AG04450 (cell line): Measurements from ENCODE around the gene ZDHHC17. TPM values are rescaled to one million over a fixed set of nuclear protein-coding genes. Genes with fewer than 3 reads are reported as not detected.

Source experiments
- CTCF ChIA-PET: fragments of 300-600, 350-600 bp; formaldehyde crosslinking; extraction: SDS; loops from one replicate; lab custom pipeline; 2022; ENCODE audit warnings: antibody characterized with exemption, inconsistent platforms; lab: Charles Lee
- POLR2A ChIA-PET: fragments of 350-600 bp; formaldehyde crosslinking; extraction: SDS; loops from one replicate; lab custom pipeline; 2021; ENCODE audit warnings: antibody characterized with exemption, inconsistent platforms; lab: Yijun Ruan, JAX
- DNase-seq: peaks from one replicate; pipeline ENCODE4 v3.0.0-alpha.2; 2011; ENCODE audit warnings: low read depth, low spot score
- H3K27ac ChIP-seq: one replicate; pipeline ENCODE4 v1.5.1; 2012; ENCODE audit warnings: low read depth, low read length, control low read depth
- H3K27me3 ChIP-seq: one replicate; pipeline ENCODE4 v1.6.0; 2012; ENCODE audit warnings: low read length; ENCODE audit not compliant: control insufficient read depth, insufficient read depth
- H3K4me3 ChIP-seq: 2 replicates; pipeline ENCODE4 v1.5.1; 2011; ENCODE audit warnings: mild to moderate bottlenecking, low read depth, low read length, control low read depth
- H3K9me3 ChIP-seq: 2 replicates; pipeline ENCODE4 v1.5.1; 2012; ENCODE audit warnings: low read length; ENCODE audit not compliant: control insufficient read depth, insufficient read depth
- CTCF ChIP-seq: IDR thresholded peaks from 2 replicates; pipeline ENCODE4 v1.5.1; 2011; ENCODE audit warnings: low read depth, low read length, control low read depth, inconsistent platforms
- polyA plus RNA-seq: library from polyadenylated mRNA; depleted of rRNA; stranded (reverse); fragments of >200 nt; gene quantifications from 2 replicates; pipeline ENCODE4 v1.2.3, GENCODE V29; 2011

The ZDHHC17 gene
- polyA plus RNA-seq, 1 experiment = 48.1 TPM

- H3K27ac ChIP-seq = no peak overlapping the region
- ChIA-PET POLR2A (interaction anchor here (0.5 kb wide), 1 partner anchor 111 kb away, joined by 3 read pairs; no protein-coding TSS in a partner anchor), CTCF (interaction anchor here (4.6 kb wide), 1 partner anchor 139 kb away, joined by 17 read pairs; no protein-coding TSS in a partner anchor)
- TF ChIP-seq CTCF = no peak
- no peak for DNase-seq
- no peaks in the 10 kb centered on the region for H3K27me3 ChIP-seq
- no peaks in the 10 kb centered on the region; the same call in 1 of the 2 replicates for H3K9me3 ChIP-seq
- no peak overlapping the region for H3K4me3 ChIP-seq
Observed at GRCh38 chr12:76872415-76872814, 108.5 kb downstream of the ZDHHC17 start.

- H3K27ac ChIP-seq = no peak overlapping the region
- TF ChIP-seq CTCF = no peak
- no peaks in the 10 kb centered on the region; the same call in 1 of the 2 replicates for H3K9me3 ChIP-seq
- DNase-seq = no peak
- POLR2A ChIA-PET = no interaction called here
- H3K27me3 ChIP-seq = no peaks in the 10 kb centered on the region
- H3K4me3 ChIP-seq = no peak overlapping the region
- CTCF ChIA-PET = interaction anchor here (1.0 to 4.6 kb wide), 2 partner anchors 83 to 137 kb away, joined by 3 to 17 read pairs; no protein-coding TSS in a partner anchor
Observed at GRCh38 chr12:76874027-76874426, 110.1 kb downstream of the ZDHHC17 start.

GRCh38 chr12:76874491-76875190 lies 110.7 kb downstream of the ZDHHC17 start:
- Histone ChIP-seq H3K9me3 (no peaks in the 10 kb centered on the region; the same call in 1 of the 2 replicates), H3K4me3 (no peak overlapping the region), H3K27me3 (no peaks in the 10 kb centered on the region), H3K27ac (no peak overlapping the region)
- ChIA-PET POLR2A (no interaction called here), CTCF (interaction anchor here (1.0 to 4.6 kb wide), 2 partner anchors 83 to 136 kb away, joined by 3 to 17 read pairs; no protein-coding TSS in a partner anchor)
- DNase-seq = no peak
- no peak for TF ChIP-seq CTCF

- CTCF ChIA-PET = interaction anchor here (4.6 kb wide), 1 partner anchor 134 kb away, joined by 17 read pairs; no protein-coding TSS in a partner anchor
- Histone ChIP-seq H3K27ac (no peak overlapping the region), H3K9me3 (no peaks in the 10 kb centered on the region; the same call in 1 of the 2 replicates), H3K27me3 (no peaks in the 10 kb centered on the region), H3K4me3 (peak overlapping the region; percentile 5; the same call in 1 of the 2 replicates)
- POLR2A ChIA-PET = no interaction called here
- DNase-seq = no peak
- TF ChIP-seq CTCF = no peak
Observed at GRCh38 chr12:76876696-76877229, 112.8 kb downstream of the ZDHHC17 start.
